K562 (cell line): Measurements from ENCODE around the gene SLC38A2. TPM values are rescaled to one million over a fixed set of nuclear protein-coding genes. Genes with fewer than 3 reads are reported as not detected.

Source experiments
- ATF2 ChIP-seq: sonication (generic); formaldehyde crosslinking; IDR thresholded peaks from 2 replicates; pipeline ENCODE4 v1.8.1; 2022; ENCODE audit warnings: missing genetic modification reagents
- CBX8 ChIP-seq: fragments of 200-600 bp; sonication (generic); IDR thresholded peaks from 2 replicates; pipeline ENCODE4 v1.6.1; 2012; ENCODE audit warnings: borderline replicate concordance, mixed run types, low read depth, mild to moderate bottlenecking, moderate library complexity, mixed read lengths, low read length, control low read depth, inconsistent platforms; ENCODE audit not compliant: poor library complexity, severe bottlenecking; ENCODE audit errors: extremely low read depth
- CEBPB ChIP-seq: fragments of 450-650 bp; IDR thresholded peaks from 2 replicates; pipeline ENCODE4 v1.6.1; 2016; ENCODE audit warnings: missing genetic modification characterization, missing compliant biosample characterization
- CSDE1 ChIP-seq, 2 experiments: fragments of 450-650 bp; IDR thresholded peaks; 2 replicates each; pipeline ENCODE4 v1.6.1; 2016; ENCODE audit warnings: mild to moderate bottlenecking in 1 of 2
- E2F8 ChIP-seq: fragments of 450-650 bp; IDR thresholded peaks from 2 replicates; pipeline ENCODE4 v1.7.1; 2018; ENCODE audit warnings: mild to moderate bottlenecking, low read depth; ENCODE audit not compliant: partially characterized antibody
- EWSR1 ChIP-seq: fragments of 450-650 bp; IDR thresholded peaks from 2 replicates; pipeline ENCODE4 v1.6.1; 2018; ENCODE audit warnings: borderline replicate concordance, mild to moderate bottlenecking, low read depth, moderate library complexity; ENCODE audit not compliant: partially characterized antibody
- GATAD2B ChIP-seq: fragments of 450-650 bp; IDR thresholded peaks from 2 replicates; pipeline ENCODE4 v1.6.1; 2017; ENCODE audit warnings: mild to moderate bottlenecking, borderline replicate concordance
- GMEB1 ChIP-seq: fragments of 250-450 bp; sonication (Bioruptor Pico); IDR thresholded peaks from 2 replicates; pipeline ENCODE4 v1.4.0; 2020; ENCODE audit warnings: mild to moderate bottlenecking
- IRF9 ChIP-seq: fragments of 450-650 bp; IDR thresholded peaks from 2 replicates; pipeline ENCODE4 v1.6.1; 2016; ENCODE audit warnings: missing biosample characterization, missing genetic modification characterization
- KHSRP ChIP-seq: fragments of 450-650 bp; IDR thresholded peaks from 2 replicates; pipeline ENCODE4 v1.6.1; 2017
- NR2F6 ChIP-seq: fragments of 450-650 bp; formaldehyde crosslinking; IDR thresholded peaks from 2 replicates; pipeline ENCODE4 v1.4.0; 2020; ENCODE audit warnings: mild to moderate bottlenecking
- PRDM10 ChIP-seq: fragments of 450-650 bp; IDR thresholded peaks from 2 replicates; pipeline ENCODE4 v1.6.1; 2018; ENCODE audit not compliant: partially characterized antibody
- SMARCE1 ChIP-seq: fragments of 450-650 bp; IDR thresholded peaks from 2 replicates; pipeline ENCODE4 v1.7.1; 2016; ENCODE audit warnings: mild to moderate bottlenecking
- STAT5A ChIP-seq: IDR thresholded peaks from 2 replicates; pipeline ENCODE4 v1.6.1; 2012; ENCODE audit warnings: low read length, inconsistent platforms, borderline replicate concordance
- TBP ChIP-seq: optimal IDR thresholded peaks from 2 replicates; pipeline ENCODE3; 2011; ENCODE audit warnings: low read depth, low read length, improper control_type of control experiment
- ZNF165 ChIP-seq: fragments of 250-450 bp; sonication (Bioruptor Pico); IDR thresholded peaks from 2 replicates; pipeline ENCODE4 v1.4.0; 2020; ENCODE audit warnings: borderline replicate concordance
- ZNF316 ChIP-seq: fragments of 450-650 bp; IDR thresholded peaks from 2 replicates; pipeline ENCODE4 v1.6.1; 2016
- ZNF77 ChIP-seq: fragments of 250-450 bp; sonication (Bioruptor Pico); IDR thresholded peaks from 2 replicates; pipeline ENCODE4 v1.5.0; 2020
- polyA plus RNA-seq, 8 experiments: library from polyadenylated mRNA; depleted of rRNA in 4 of 8; stranded (reverse) in 5 of 8; unstranded in 3 of 8; fragments of >200 nt; fragmentation: Nextera tagmentation in 2 of 8; fragmentation: Illumina TruSeq in 1 of 8; extraction: Ambion mirVana in 2 of 8; extraction: Trizol in 1 of 8; gene quantifications; 2 replicates each; pipeline versions ENCODE4 v1.2.1 to v1.2.3, GENCODE V29; 2011 to 2014; ENCODE audit warnings: inconsistent platforms in 1 of 8, missing spikeins in 1 of 8
- total RNA-seq, 7 experiments: library from RNA; depleted of rRNA in 6 of 7; stranded (reverse); fragments of >200 nt in 6 of 7; fragmentation: Illumina TruSeq in 2 of 7; extraction: Trizol in 2 of 7; gene quantifications; 2 replicates each; pipeline versions ENCODE4 v1.2.1 to v1.2.3, GENCODE V29; 2011 to 2021; ENCODE audit warnings: low replicate concordance in 1 of 7

SLC38A2 gene
- total and polyA plus RNA-seq, 9 of the 15 experiments (the other 6 are each of a cell fraction or from before 2014, with no cell fraction given) = 98.7 to 292 (median 143) TPM

DNA sequence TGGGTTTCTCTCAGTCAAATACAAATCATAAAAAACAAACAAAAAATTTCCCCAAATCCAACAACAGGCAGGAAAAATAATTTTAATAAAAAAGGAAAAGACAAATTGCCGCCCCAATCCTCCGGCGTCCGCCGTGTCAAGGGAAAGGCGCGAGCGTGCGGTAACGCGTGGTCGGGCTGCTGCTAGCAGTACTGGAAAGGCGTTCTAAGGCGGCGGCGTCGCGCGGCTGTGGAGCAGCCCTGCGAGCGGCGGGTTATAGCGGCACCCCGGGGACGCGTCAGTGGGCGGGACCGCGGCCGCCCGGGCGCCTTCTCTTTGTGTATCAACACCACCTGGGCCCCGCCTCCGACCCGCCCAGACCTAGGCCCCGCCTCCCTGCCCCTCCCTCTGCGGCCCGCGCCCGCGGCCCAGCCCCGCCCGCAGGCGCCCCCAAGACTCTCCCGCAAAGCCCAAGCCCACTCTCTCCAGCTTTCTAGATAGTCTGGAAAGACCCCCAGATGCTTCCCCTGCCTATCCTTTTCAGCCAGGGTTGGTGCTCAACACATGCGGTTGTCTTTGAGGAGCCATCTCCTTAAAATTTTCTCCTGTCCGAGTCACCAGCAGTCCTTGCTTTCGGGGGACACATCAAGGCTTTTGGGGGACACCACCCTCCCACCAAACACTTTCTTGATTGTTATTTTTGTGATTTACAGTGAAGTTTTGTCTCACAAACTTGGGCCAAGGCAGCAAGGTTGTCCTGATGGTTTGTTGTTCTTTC is at the start of gene SLC38A2 (continued):
- TF ChIP-seq PRDM10 (no peak), ZNF316 (no peak), CSDE1 (IDR thresholded peaks at IDR 0.05) (peak in 1 of 2 experiments; percentile 69; a peak in 2 of 4 replicates), KHSRP (no peak), STAT5A (no peak), IRF9 (tag) (no peak), SMARCE1 (no peak), ZNF77 (CRISPR knock-in tag) (no peak), CEBPB (tag) (no peak), GMEB1 (peak; percentile 60), CBX8 (no peak), E2F8 (peak; percentile 15), EWSR1 (no peak), ATF2 (no peak; the same call in 1 of the 2 replicates), TBP (no peak), ZNF165 (no peak), GATAD2B (no peak), NR2F6 (CRISPR knock-in tag) (no peak)
